ENCODE data around the gene TMBIM4. TPM values are rescaled to one million over a fixed set of nuclear protein-coding genes. Genes with fewer than 3 reads are reported as not detected.

The TMBIM4 gene
- total RNA-seq, 1 experiment from 2014 or later = 29.8 TPM

DNA sequence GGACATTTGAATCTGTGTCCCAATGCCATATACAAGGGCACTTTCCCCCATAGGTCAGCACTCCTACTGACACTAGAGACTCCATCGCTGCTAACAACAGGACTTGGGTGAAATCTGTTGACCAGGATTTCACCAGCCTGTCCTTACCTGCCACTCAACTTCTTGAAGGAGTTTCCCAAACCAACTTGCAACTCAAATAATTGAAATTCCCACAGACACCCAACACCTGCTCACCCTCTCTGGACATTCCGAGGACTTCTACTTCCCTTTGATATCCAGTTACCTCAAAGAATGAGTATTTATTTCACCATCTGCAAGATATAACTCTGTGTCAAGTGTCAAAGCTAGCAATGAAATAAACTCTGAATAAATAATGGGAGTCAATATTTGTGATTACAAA lies 83.8 kb downstream of the TMBIM4 start (continued):
- no peak for TF ChIP-seq GABPB1 (CRISPR knock-in tag; IDR thresholded peaks at IDR 0.05)
- no peak for TF ChIP-seq ZNF281 (CRISPR knock-in tag; IDR thresholded peaks at IDR 0.05)
- TF ChIP-seq NFYB (CRISPR knock-in tag; conservative IDR thresholded peaks at IDR 0.05; ENCODE audit: low read depth) = no peak
- no peak for TF ChIP-seq NFE2L1 (CRISPR knock-in tag; IDR thresholded peaks at IDR 0.05)
- TF ChIP-seq ZNF232 (CRISPR knock-in tag; IDR thresholded peaks at IDR 0.05) = no peak

Other genes with a start within 250 kb of the TMBIM4 start
- 26.5 to 31.5 TPM (median 29.7 TPM) in 3 replicates for gene LLPH, start 39.2 kb downstream of the TMBIM4 start, total RNA-seq (2021)
- gene IRAK3, start 19.2 kb upstream of the TMBIM4 start, total RNA-seq (2021) = 0.70 to 0.92 TPM (median 0.89 TPM) in 3 replicates
- gene HELB, start 132.5 kb upstream of the TMBIM4 start, total RNA-seq (2021) = 9.7 to 12.5 TPM (median 10.2 TPM) in 3 replicates